ENCODE results near the gene TBL1X. TPM values are rescaled to one million over a fixed set of nuclear protein-coding genes. Genes with fewer than 3 reads are reported as not detected.
"Not testable (repeated sequence)": the region's sequence is repeated elsewhere in the genome, so short reads cannot be mapped to it uniquely, and the experiment has no call there.

TBL1X gene
- total RNA-seq, 4 donors from 2014 or later, result 32.9 to 42.9 (median 33.4) TPM

GRCh38 chrX:9532349-9532748, 67.5 kb downstream of the TBL1X start:
- Histone ChIP-seq H3K27me3 (no peaks in the 10 kb centered on the region), H3K27ac (no peak overlapping the region), H3K9me3 (no peaks in the 10 kb centered on the region), H3K4me1 (peaks cover 10 to 18% of the 10 kb centered on the region in 2 donors), H3K36me3 (no peaks in the 10 kb centered on the region), H3K4me3 (replicated peaks in 1 of 3) (no peak overlapping the region)
- 90 to 100% methylated on average over 2 to 4 of the region's 12 CpGs for WGBS, 2 donors
- DNase-seq, result no peak
- intact Hi-C loops (cut with DNase I), result no loop called here
- TF ChIP-seq POLR2A (IDR thresholded peaks at IDR 0.05) (no peak), CTCF (IDR thresholded peaks at IDR 0.05) (no peak)

GRCh38 chrX:9533611-9534010, 68.8 kb downstream of the TBL1X start:
- intact Hi-C loops (cut with DNase I), result no loop called here
- no peak for TF ChIP-seq POLR2A (IDR thresholded peaks at IDR 0.05)
- TF ChIP-seq CTCF (IDR thresholded peaks at IDR 0.05), result no peak
- H3K27me3 ChIP-seq, result no peaks in the 10 kb centered on the region

GRCh38 chrX:9534686-9535085, 69.8 kb downstream of the TBL1X start:
- 28 to 30% methylated on average over 3 of the region's 3 CpGs for WGBS, 2 donors
- H3K4me3 ChIP-seq (replicated peaks in 1 of 3), result no peak overlapping the region
- DNase-seq, result no peak
- H3K9me3 ChIP-seq, result no peaks in the 10 kb centered on the region
- no peaks in the 10 kb centered on the region for H3K36me3 ChIP-seq
- intact Hi-C loops (cut with DNase I), result no loop called here
- H3K4me1 ChIP-seq, result peaks cover 10 to 18% of the 10 kb centered on the region in 2 donors
- no peak for TF ChIP-seq CTCF (IDR thresholded peaks at IDR 0.05)
- TF ChIP-seq POLR2A (IDR thresholded peaks at IDR 0.05), result no peak
- no peak overlapping the region for H3K27ac ChIP-seq
- no peaks in the 10 kb centered on the region for H3K27me3 ChIP-seq

More at GRCh38 chrX:9533611-9534010, 68.8 kb downstream of the TBL1X start:
- Histone ChIP-seq H3K4me3 (replicated peaks in 1 of 3) (no peak overlapping the region), H3K36me3 (no peaks in the 10 kb centered on the region), H3K4me1 (peaks cover 10 to 18% of the 10 kb centered on the region in 2 donors), H3K9me3 (no peaks in the 10 kb centered on the region), H3K27ac (no peak overlapping the region)
- no peak for DNase-seq
- 97 to 100% methylated on average over 4 to 5 of the region's 8 CpGs for WGBS, 2 donors

- H3K4me1 ChIP-seq, result peaks cover 10 to 18% of the 10 kb centered on the region in 2 donors
- TF ChIP-seq POLR2A (IDR thresholded peaks at IDR 0.05), result no peak
- TF ChIP-seq CTCF (IDR thresholded peaks at IDR 0.05), result no peak
- H3K27ac ChIP-seq, result no peak overlapping the region
- DNase-seq, result peak in 1 of 2 donors; percentile 17
- intact Hi-C loops (cut with DNase I), result no loop called here
- no peaks in the 10 kb centered on the region for H3K9me3 ChIP-seq
- H3K4me3 ChIP-seq (replicated peaks in 1 of 3), result no peak overlapping the region
- H3K27me3 ChIP-seq, result no peaks in the 10 kb centered on the region
- 20 to 26% methylated on average over 4 of the region's 4 CpGs for WGBS, 2 donors
- no peaks in the 10 kb centered on the region for H3K36me3 ChIP-seq
Observed at GRCh38 chrX:9535101-9535500, 70.2 kb downstream of the TBL1X start.

- intact Hi-C loops (cut with DNase I); H3K4me3 ChIP-seq (replicated peaks in 1 of 3); H3K27ac ChIP-seq; H3K36me3 ChIP-seq; DNase-seq; H3K27me3 ChIP-seq; H3K9me3 ChIP-seq: not testable (repeated sequence)
- H3K4me1 ChIP-seq, result peaks cover 10 to 11% of the 10 kb centered on the region in 2 donors
- WGBS, 2 donors, result 93 to 95% methylated on average over 8 to 10 of the region's 10 CpGs
Observed at GRCh38 chrX:9536156-9536555, 71.3 kb downstream of the TBL1X start.

- Histone ChIP-seq H3K9me3 (no peaks in the 10 kb centered on the region), H3K4me1 (peaks cover 10 to 11% of the 10 kb centered on the region in 2 donors), H3K4me3 (replicated peaks in 1 of 3) (no peak overlapping the region), H3K36me3 (no peaks in the 10 kb centered on the region), H3K27ac (no peak overlapping the region), H3K27me3 (no peaks in the 10 kb centered on the region)
- no peak for TF ChIP-seq CTCF (IDR thresholded peaks at IDR 0.05)
- no peak for TF ChIP-seq POLR2A (IDR thresholded peaks at IDR 0.05)
- 97 to 98% methylated on average over 8 of the region's 8 CpGs for WGBS, 2 donors
- no peak for DNase-seq
- intact Hi-C loops (cut with DNase I), result no loop called here
Observed at GRCh38 chrX:9537781-9538180, 72.9 kb downstream of the TBL1X start.
